ENCODE results near the gene EFEMP1. TPM values are rescaled to one million over a fixed set of nuclear protein-coding genes. Genes with fewer than 3 reads are reported as not detected.

EFEMP1 gene
- total RNA-seq: 35.8 and 40.7 TPM in 2 replicates

- peaks cover 3% of the 10 kb centered on the region for H3K27me3 ChIP-seq (ENCODE audit: control insufficient read depth, insufficient read depth, low read length)
- H3K36me3 ChIP-seq (ENCODE audit: control insufficient read depth, insufficient read depth, low read length): no peaks in the 10 kb centered on the region
- H3K4me3 ChIP-seq (ENCODE audit: low read depth, low read length): peak within 1 kb of the TSS; percentile 65
- no peak for TF ChIP-seq CTCF (IDR thresholded peaks at IDR 0.05; ENCODE audit: insufficient read depth, low read length, poor library complexity, severe bottlenecking)
- no peak for DNase-seq (ENCODE audit: low read depth)
Measured at GRCh38 chr2:55923091-55923981, at the start of gene EFEMP1. Gene EFEMP1 (minus strand): TSS chr2:55923782. CDS start chr2:55922440, 1,342 bp downstream.

GRCh38 chr2:55970500-55970899, 46.9 kb upstream of the EFEMP1 start:
- H3K4me3 ChIP-seq (ENCODE audit: low read depth, low read length): no peak overlapping the region
- no peak for DNase-seq (ENCODE audit: low read depth)
- no peaks in the 10 kb centered on the region for H3K27me3 ChIP-seq (ENCODE audit: control insufficient read depth, insufficient read depth, low read length)

GRCh38 chr2:55968941-55969340, 45.4 kb upstream of the EFEMP1 start:
- no peak for DNase-seq (ENCODE audit: low read depth)
- no peak for TF ChIP-seq CTCF (IDR thresholded peaks at IDR 0.05; ENCODE audit: insufficient read depth, low read length, poor library complexity, severe bottlenecking)
- H3K27me3 ChIP-seq (ENCODE audit: control insufficient read depth, insufficient read depth, low read length): no peaks in the 10 kb centered on the region
- H3K4me3 ChIP-seq (ENCODE audit: low read depth, low read length): no peak overlapping the region
- no peaks in the 10 kb centered on the region for H3K36me3 ChIP-seq (ENCODE audit: control insufficient read depth, insufficient read depth, low read length)

More at GRCh38 chr2:55970500-55970899, 46.9 kb upstream of the EFEMP1 start:
- no peaks in the 10 kb centered on the region for H3K36me3 ChIP-seq (ENCODE audit: control insufficient read depth, insufficient read depth, low read length)
- no peak for TF ChIP-seq CTCF (IDR thresholded peaks at IDR 0.05; ENCODE audit: insufficient read depth, low read length, poor library complexity, severe bottlenecking)

GRCh38 chr2:55966401-55967118, 43.0 kb upstream of the EFEMP1 start:
- no peaks in the 10 kb centered on the region for H3K36me3 ChIP-seq (ENCODE audit: control insufficient read depth, insufficient read depth, low read length)
- H3K4me3 ChIP-seq (ENCODE audit: low read depth, low read length): no peak overlapping the region
- TF ChIP-seq CTCF (IDR thresholded peaks at IDR 0.05; ENCODE audit: insufficient read depth, low read length, poor library complexity, severe bottlenecking): no peak
- no peak for DNase-seq (ENCODE audit: low read depth)
- H3K27me3 ChIP-seq (ENCODE audit: control insufficient read depth, insufficient read depth, low read length): no peaks in the 10 kb centered on the region

- Histone ChIP-seq H3K4me3 (ENCODE audit: low read depth, low read length) (no peak overlapping the region), H3K36me3 (ENCODE audit: control insufficient read depth, insufficient read depth, low read length) (no peaks in the 10 kb centered on the region), H3K27me3 (ENCODE audit: control insufficient read depth, insufficient read depth, low read length) (no peaks in the 10 kb centered on the region)
- no peak for DNase-seq (ENCODE audit: low read depth)
- TF ChIP-seq CTCF (IDR thresholded peaks at IDR 0.05; ENCODE audit: insufficient read depth, low read length, poor library complexity, severe bottlenecking): no peak
Measured at GRCh38 chr2:55965966-55966365, 42.4 kb upstream of the EFEMP1 start.

Data from kidney epithelial cell (primary cell).